Measurements from ENCODE around the gene AHCYL2. TPM values are rescaled to one million over a fixed set of nuclear protein-coding genes. Genes with fewer than 3 reads are reported as not detected.
"Not testable (repeated sequence)": the region's sequence is repeated elsewhere in the genome, so short reads cannot be mapped to it uniquely, and the experiment has no call there.

The AHCYL2 gene
- total and polyA plus RNA-seq, 7 donors, result 4.4 to 39.2 (median 24.8) TPM

DNA sequence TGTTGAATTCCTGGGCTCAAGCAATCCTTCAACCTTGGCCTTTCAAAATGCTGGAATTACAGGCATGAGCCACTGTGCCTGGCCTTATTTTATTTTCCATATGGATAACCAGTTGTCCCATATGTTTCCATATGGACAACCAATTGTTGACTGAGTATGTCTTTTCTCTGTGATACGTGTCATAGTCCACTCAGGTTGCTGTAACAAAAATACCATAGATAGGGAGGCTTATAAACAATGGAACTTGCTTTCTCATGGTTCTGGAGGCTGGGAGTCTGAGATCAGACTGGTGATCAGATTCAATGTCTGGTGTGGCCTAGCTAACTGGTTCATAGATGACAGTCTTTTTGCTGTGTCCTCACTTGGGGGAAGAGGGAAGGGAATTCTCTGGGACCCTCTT is 19.4 kb downstream of the AHCYL2 start:
- DNase-seq, result no peak
- no peaks in the 10 kb centered on the region for H3K9me3 ChIP-seq
- H3K36me3 ChIP-seq (ENCODE audit: insufficient read depth in 1 of 2, low read depth in 1 of 2), result no peaks in the 10 kb centered on the region
- TF ChIP-seq, protein P1, sequence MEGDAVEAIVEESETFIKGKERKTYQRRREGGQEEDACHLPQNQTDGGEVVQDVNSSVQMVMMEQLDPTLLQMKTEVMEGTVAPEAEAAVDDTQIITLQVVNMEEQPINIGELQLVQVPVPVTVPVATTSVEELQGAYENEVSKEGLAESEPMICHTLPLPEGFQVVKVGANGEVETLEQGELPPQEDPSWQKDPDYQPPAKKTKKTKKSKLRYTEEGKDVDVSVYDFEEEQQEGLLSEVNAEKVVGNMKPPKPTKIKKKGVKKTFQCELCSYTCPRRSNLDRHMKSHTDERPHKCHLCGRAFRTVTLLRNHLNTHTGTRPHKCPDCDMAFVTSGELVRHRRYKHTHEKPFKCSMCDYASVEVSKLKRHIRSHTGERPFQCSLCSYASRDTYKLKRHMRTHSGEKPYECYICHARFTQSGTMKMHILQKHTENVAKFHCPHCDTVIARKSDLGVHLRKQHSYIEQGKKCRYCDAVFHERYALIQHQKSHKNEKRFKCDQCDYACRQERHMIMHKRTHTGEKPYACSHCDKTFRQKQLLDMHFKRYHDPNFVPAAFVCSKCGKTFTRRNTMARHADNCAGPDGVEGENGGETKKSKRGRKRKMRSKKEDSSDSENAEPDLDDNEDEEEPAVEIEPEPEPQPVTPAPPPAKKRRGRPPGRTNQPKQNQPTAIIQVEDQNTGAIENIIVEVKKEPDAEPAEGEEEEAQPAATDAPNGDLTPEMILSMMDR (IDR thresholded peaks at IDR 0.05), result no peak
- no peak overlapping the region for H3K27ac ChIP-seq
- H3K27me3 ChIP-seq (ENCODE audit: insufficient read depth in 3 of 3, low read length in 2 of 3), result no peaks in the 10 kb centered on the region
- no peak overlapping the region for H3K4me3 ChIP-seq
- no peak for ATAC-seq
- intact Hi-C loops (cut with DNase I), result no loop called here
- no peaks in the 10 kb centered on the region for H3K4me1 ChIP-seq
- WGBS, 3 donors, result 99 to 100% (median 100%) methylated on average over 1 of the region's 1 CpG

DNA sequence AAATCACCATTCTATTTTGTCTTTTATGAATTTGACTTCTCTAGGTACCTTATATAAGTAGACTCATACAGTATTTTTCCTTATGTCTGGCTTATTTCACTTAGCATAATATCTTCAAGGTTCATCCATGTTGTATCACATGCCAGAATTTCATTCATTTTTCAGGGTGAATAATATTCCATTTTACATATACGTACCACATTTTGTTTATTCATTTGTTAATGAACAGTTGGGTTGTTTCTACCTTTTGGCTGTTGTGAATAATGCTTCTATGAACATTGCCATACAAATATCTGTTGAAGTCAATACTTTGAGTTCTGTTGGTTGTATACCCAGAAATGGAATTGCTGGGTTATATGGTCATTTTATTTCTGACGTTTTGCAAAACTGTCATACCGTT is 20.7 kb downstream of the AHCYL2 start:
- ATAC-seq (no peak), DNase-seq (no peak)
- Histone ChIP-seq H3K36me3 (ENCODE audit: insufficient read depth in 1 of 2, low read depth in 1 of 2) (no peaks in the 10 kb centered on the region), H3K27me3 (ENCODE audit: insufficient read depth in 3 of 3, low read length in 2 of 3) (no peaks in the 10 kb centered on the region), H3K4me1 (no peaks in the 10 kb centered on the region), H3K9me3 (peaks cover 7% of the 10 kb centered on the region), H3K4me3 (no peak overlapping the region), H3K27ac (no peak overlapping the region)
- intact Hi-C loops (cut with DNase I), result no loop called here
- 76 to 96% (median 95%) methylated on average over 3 of the region's 3 CpGs for WGBS, 3 donors
- TF ChIP-seq, protein P1 (IDR thresholded peaks at IDR 0.05), result no peak

DNA sequence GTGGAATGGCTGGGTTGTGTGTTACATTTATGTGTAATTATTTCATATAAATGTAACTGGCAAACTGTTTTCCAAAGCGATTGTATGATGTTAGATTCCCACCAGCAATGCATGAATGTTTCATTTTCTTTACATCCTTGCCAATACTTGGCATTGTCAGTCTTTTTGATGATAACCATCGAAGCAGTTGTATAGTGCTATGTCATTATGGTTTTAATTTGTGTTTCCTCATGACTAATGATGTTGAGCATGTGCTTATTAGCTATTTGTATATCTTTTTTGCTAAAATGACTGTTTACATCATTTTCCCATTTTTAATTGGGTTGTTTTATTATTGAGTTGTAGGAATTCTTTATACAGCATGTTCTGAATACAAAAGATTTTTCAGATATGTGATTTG is 22.3 kb downstream of the AHCYL2 start:
- no peak for DNase-seq
- intact Hi-C loops (cut with DNase I), result no loop called here
- 88 to 91% (median 88%) methylated on average over 2 of the region's 2 CpGs for WGBS, 3 donors

DNA sequence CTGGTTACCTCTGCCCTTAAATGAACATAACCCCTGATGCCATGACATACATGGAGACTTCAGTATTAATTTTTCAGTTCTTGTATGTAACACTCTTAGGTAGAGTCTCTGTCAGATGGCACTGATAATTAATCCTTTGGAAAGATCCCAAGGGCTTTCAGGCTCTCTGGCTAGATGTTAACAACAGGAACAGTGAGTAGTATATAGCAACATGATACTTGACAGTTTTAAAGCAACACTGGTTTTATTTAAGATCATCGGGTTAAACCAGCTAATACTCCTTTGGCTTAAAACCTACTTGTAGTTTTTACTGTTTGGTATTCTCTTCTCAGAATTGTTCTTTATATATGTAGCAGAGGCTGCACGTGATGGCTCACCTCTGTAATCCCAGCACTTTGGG is 27.3 kb downstream of the AHCYL2 start:
- 29 to 43% (median 32%) methylated on average over 2 of the region's 2 CpGs for WGBS, 3 donors
- intact Hi-C loops (cut with DNase I), result no loop called here
- ATAC-seq, result peak in 1 of 4 donors; percentile 72

More for the DNA sequence above, 22.3 kb downstream of the AHCYL2 start:
- Histone ChIP-seq H3K4me3 (no peak overlapping the region), H3K4me1 (no peaks in the 10 kb centered on the region), H3K27me3 (ENCODE audit: insufficient read depth in 3 of 3, low read length in 2 of 3) (no peaks in the 10 kb centered on the region), H3K27ac (no peak overlapping the region), H3K9me3 (peaks cover 7% of the 10 kb centered on the region), H3K36me3 (ENCODE audit: insufficient read depth in 1 of 2, low read depth in 1 of 2) (no peaks in the 10 kb centered on the region)
- no peak for ATAC-seq
- TF ChIP-seq, protein P1 (IDR thresholded peaks at IDR 0.05), result no peak

DNA sequence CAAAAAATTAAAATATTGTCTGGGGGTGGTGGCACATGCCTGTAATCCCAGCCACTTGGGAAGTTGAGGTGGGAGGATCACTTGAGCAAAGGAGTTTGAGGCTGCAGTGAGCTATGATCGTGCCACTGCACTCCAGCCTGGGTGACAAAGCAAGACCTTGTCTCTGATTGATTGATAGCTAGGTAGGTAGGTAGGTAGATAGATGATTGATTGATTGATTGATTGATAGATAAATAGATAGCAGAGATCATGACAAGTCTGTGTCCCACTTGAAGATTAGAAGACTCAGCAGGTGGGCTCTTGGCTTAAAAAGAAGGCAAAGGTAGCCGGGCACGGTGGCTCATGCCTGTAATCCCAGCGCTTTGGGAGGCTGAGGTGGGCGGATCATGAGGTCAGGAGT is 27.8 kb downstream of the AHCYL2 start:
- intact Hi-C loops (cut with DNase I); H3K27ac ChIP-seq; H3K9me3 ChIP-seq; H3K36me3 ChIP-seq (ENCODE audit: insufficient read depth in 1 of 2, low read depth in 1 of 2); H3K4me3 ChIP-seq; H3K4me1 ChIP-seq; H3K27me3 ChIP-seq (ENCODE audit: insufficient read depth in 3 of 3, low read length in 2 of 3); ATAC-seq; DNase-seq: not testable (repeated sequence)
- 84 to 93% (median 91%) methylated on average over 5 of the region's 5 CpGs for WGBS, 3 donors

More for the DNA sequence above, 27.3 kb downstream of the AHCYL2 start:
- Histone ChIP-seq H3K9me3 (peaks cover 7% of the 10 kb centered on the region), H3K27me3 (ENCODE audit: insufficient read depth in 3 of 3, low read length in 2 of 3) (no peaks in the 10 kb centered on the region), H3K4me1 (peaks cover 5% of the 10 kb centered on the region), H3K36me3 (ENCODE audit: insufficient read depth in 1 of 2, low read depth in 1 of 2) (no peaks in the 10 kb centered on the region), H3K27ac (no peak overlapping the region), H3K4me3 (no peak overlapping the region)
- TF ChIP-seq, protein P1 (IDR thresholded peaks at IDR 0.05), result no peak
- DNase-seq, result no peak
